ENCODE measurements around the gene SPG11.

Gene SPG11

DNA sequence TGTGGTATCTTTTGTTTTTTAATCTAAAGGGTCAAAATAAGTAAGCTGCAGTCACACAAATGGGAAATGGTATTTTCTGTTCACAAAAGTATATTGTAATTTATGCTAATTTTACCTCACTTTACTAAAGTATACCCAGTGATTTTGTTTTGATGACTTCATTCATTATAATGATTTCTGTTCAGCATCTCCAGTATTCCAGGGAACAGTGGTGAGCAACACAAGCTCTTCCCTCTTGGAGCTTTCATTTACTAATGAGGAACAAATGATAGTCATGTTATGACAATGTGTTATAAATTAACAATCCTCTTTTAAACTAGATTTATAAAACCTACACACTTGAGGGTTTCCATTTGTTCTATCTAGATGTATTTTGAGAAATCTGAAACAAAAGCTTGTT is 147.0 kb downstream of the SPG11 start:
- no peak for DNase-seq
